CD14-positive monocyte (primary cell): ENCODE measurements around the gene COX6B1. TPM values are rescaled to one million over a fixed set of nuclear protein-coding genes. Genes with fewer than 3 reads are reported as not detected.
"Not testable (repeated sequence)": the region's sequence is repeated elsewhere in the genome, so short reads cannot be mapped to it uniquely, and the experiment has no call there.

Experiments used
- DNase-seq, 3 donors: peaks; one replicate each; pipeline ENCODE4 v3.0.0-alpha.2; 2011 to 2022
- H2AFZ ChIP-seq: 2 replicates; pipeline ENCODE4 v1.6.0; 2012; ENCODE audit warnings: mild to moderate bottlenecking, low read depth, low read length, inconsistent platforms; ENCODE audit not compliant: insufficient read depth, poor library complexity, severe bottlenecking
- H3K27ac ChIP-seq, 2 donors: 1 replicate in 1 of 2; 2 replicates in 1 of 2; pipeline ENCODE4 v1.5.1; 2012 to 2013; ENCODE audit warnings: low read length in 2 of 2, control low read depth in 1 of 2, inconsistent platforms in 1 of 2, low read depth in 1 of 2, mild to moderate bottlenecking in 1 of 2
- H3K27me3 ChIP-seq, 2 donors: one replicate each; pipeline versions ENCODE4 v1.6.0 to v1.6.1; 2011 to 2013; ENCODE audit warnings: low read length in 2 of 2; ENCODE audit not compliant: control insufficient read depth in 2 of 2, insufficient read depth in 2 of 2
- H3K36me3 ChIP-seq, 2 donors: replicated peaks in 1 of 2; 1 replicate in 1 of 2; 2 replicates in 1 of 2; pipeline versions ENCODE4 v1.5.1 to v1.6.1; 2012 to 2013; ENCODE audit warnings: low read length in 2 of 2, control low read depth in 1 of 2, inconsistent platforms in 1 of 2, mild to moderate bottlenecking in 1 of 2; ENCODE audit not compliant: insufficient read depth in 2 of 2, control insufficient read depth in 1 of 2
- H3K4me1 ChIP-seq, 2 donors: 1 replicate in 1 of 2; 2 replicates in 1 of 2; pipeline versions ENCODE4 v1.5.1 to v1.6.1; 2012 to 2013; ENCODE audit warnings: low read length in 2 of 2, control low read depth in 1 of 2, inconsistent platforms in 1 of 2, mild to moderate bottlenecking in 1 of 2, moderate library complexity in 1 of 2; ENCODE audit not compliant: insufficient read depth in 2 of 2, control insufficient read depth in 1 of 2
- H3K4me2 ChIP-seq: replicated peaks from 2 replicates; pipeline ENCODE3; 2012; ENCODE audit warnings: low read length, moderate library complexity, mild to moderate bottlenecking; ENCODE audit not compliant: poor library complexity, severe bottlenecking; ENCODE audit errors: extremely low read depth
- H3K4me3 ChIP-seq, 3 experiments: fragments of 200-600 bp in 1 of 3; sonication (generic) in 1 of 3; replicated peaks in 1 of 3; 1 replicate in 2 of 3; 2 replicates in 1 of 3; pipeline ENCODE4 v1.5.1; 2011 to 2013; ENCODE audit warnings: low read length in 3 of 3, mild to moderate bottlenecking in 3 of 3, control low read depth in 2 of 3, low read depth in 2 of 3, inconsistent platforms in 1 of 3, moderate library complexity in 1 of 3
- H3K79me2 ChIP-seq: 2 replicates; pipeline ENCODE4 v1.6.0; 2012; ENCODE audit warnings: mild to moderate bottlenecking, control low read depth, inconsistent platforms, low read length, moderate library complexity; ENCODE audit not compliant: insufficient read depth
- H3K9ac ChIP-seq: 2 replicates; pipeline ENCODE4 v1.6.0; 2017; ENCODE audit warnings: low read length, mild to moderate bottlenecking; ENCODE audit not compliant: insufficient read depth, poor library complexity, severe bottlenecking
- H3K9me3 ChIP-seq, 2 donors: replicated peaks in 1 of 2; 1 replicate in 1 of 2; 2 replicates in 1 of 2; pipeline versions ENCODE4 v1.5.1 to v1.6.1; 2012 to 2013; ENCODE audit warnings: low read length in 2 of 2, control low read depth in 1 of 2; ENCODE audit not compliant: control insufficient read depth in 1 of 2, insufficient read depth in 1 of 2
- H4K20me1 ChIP-seq: 2 replicates; pipeline ENCODE4 v1.6.0; 2012; ENCODE audit warnings: mild to moderate bottlenecking, low read length, control low read depth, moderate library complexity; ENCODE audit not compliant: insufficient read depth
- H3K27ac Mint-ChIP-seq, 7 donors: one replicate each; pipeline ENCODE4 v1.8.0; 2020; ENCODE audit warnings: mild to moderate bottlenecking in 7 of 7, mixed read lengths in 7 of 7, moderate library complexity in 6 of 7, inconsistent platforms in 2 of 7
- H3K27me3 Mint-ChIP-seq, 3 donors: one replicate each; pipeline ENCODE4 v1.8.0; 2021 to 2022; ENCODE audit warnings: low read depth in 3 of 3, mild to moderate bottlenecking in 3 of 3, mixed read lengths in 3 of 3, moderate library complexity in 3 of 3, inconsistent platforms in 1 of 3
- H3K36me3 Mint-ChIP-seq, 2 donors: one replicate each; pipeline ENCODE4 v1.8.0; 2020; ENCODE audit warnings: mixed read lengths in 2 of 2, inconsistent platforms in 1 of 2, mild to moderate bottlenecking in 1 of 2
- H3K4me1 Mint-ChIP-seq: one replicate; pipeline ENCODE4 v1.8.0; 2020; ENCODE audit warnings: mild to moderate bottlenecking, mixed read lengths
- H3K4me3 Mint-ChIP-seq, 2 donors: one replicate each; pipeline ENCODE4 v1.8.0; 2020; ENCODE audit warnings: mild to moderate bottlenecking in 2 of 2, mixed read lengths in 2 of 2, moderate library complexity in 1 of 2
- H3K9me3 Mint-ChIP-seq, 7 donors: one replicate each; pipeline ENCODE4 v1.8.0; 2020 to 2022; ENCODE audit warnings: mixed read lengths in 7 of 7, mild to moderate bottlenecking in 6 of 7, moderate library complexity in 6 of 7, inconsistent platforms in 2 of 7
- CTCF ChIP-seq: fragments of 200-600 bp; IDR thresholded peaks from one replicate; pipeline ENCODE4 v1.8.0; 2022; ENCODE audit warnings: antibody characterized with exemption, mild to moderate bottlenecking
- WGBS: methylation state at CpG from one replicate; pipeline ENCODE4 v1.1.5; 2013; ENCODE audit warnings: missing lambda C conversion rate; ENCODE audit not compliant: insufficient coverage; 5-methylcytosine and 5-hydroxymethylcytosine counted together
- intact Hi-C, 2 donors: fragments of 100-400 bp; cut with micrococcal nuclease; formaldehyde crosslinking; loops; one replicate each; pipeline versions ENCODE4 v1.15.0 to v1.15.1; 2023
- polyA plus RNA-seq, 3 donors: library from polyadenylated mRNA; depleted of rRNA in 1 of 3; unstranded in 2 of 3; stranded (reverse) in 1 of 3; fragments of 300-500 nt in 2 of 3; fragments of >200 nt in 1 of 3; fragmentation: Illumina TruSeq in 2 of 3; gene quantifications; 1 replicate in 2 of 3; 2 replicates in 1 of 3; pipeline ENCODE4 v1.2.3, GENCODE V29; 2012 to 2021

COX6B1 gene
- polyA plus RNA-seq, 3 donors: 611 to 948 (median 825) TPM

- Histone ChIP-seq H3K27me3 (no peaks in the 10 kb centered on the region), H3K4me1 (no peaks in the 10 kb centered on the region), H3K4me3 (no peak overlapping the region), H3K79me2 (no peaks in the 10 kb centered on the region), H3K27ac (no peak overlapping the region), H4K20me1 (no peaks in the 10 kb centered on the region), H3K4me2 (no peak overlapping the region), H3K9me3 (no peaks in the 10 kb centered on the region), H3K36me3 (no peaks in the 10 kb centered on the region), H2AFZ (no peak overlapping the region), H3K9ac (no peak overlapping the region)
- Mint-ChIP-seq H3K9me3 (peaks cover 0 to 5% (median 2%) of the 10 kb centered on the region in 7 donors), H3K36me3 (no peaks in the 10 kb centered on the region), H3K27me3 (peaks cover 0 to 7% (median 3%) of the 10 kb centered on the region in 3 donors), H3K4me3 (no peak overlapping the region), H3K27ac (no peak overlapping the region), H3K4me1 (no peaks in the 10 kb centered on the region)
- DNase-seq: no peak
- intact Hi-C loops: loop anchor here in 1 of 2 donors (5.0 kb wide), 1 partner anchor 242 kb away; no protein-coding TSS in a partner anchor
- no CpG with 5 or more reads among the region's 4 CpGs for WGBS
- no peak for TF ChIP-seq CTCF
These were observed 41.7 kb downstream of the COX6B1 start for GRCh38 chr19:35689836-35690235.

GRCh38 chr19:35691106-35691505, 43.0 kb downstream of the COX6B1 start:
- H3K27ac Mint-ChIP-seq: not testable (repeated sequence)

More at GRCh38 chr19:35691106-35691505, 43.0 kb downstream of the COX6B1 start:
- not testable (repeated sequence) for DNase-seq, H3K4me3 Mint-ChIP-seq, H3K4me1 ChIP-seq, H3K4me3 ChIP-seq, H3K27me3 Mint-ChIP-seq, H3K36me3 Mint-ChIP-seq, H3K27me3 ChIP-seq, H3K27ac ChIP-seq, H3K4me1 Mint-ChIP-seq, H4K20me1 ChIP-seq, H3K4me2 ChIP-seq, H3K36me3 ChIP-seq, H3K79me2 ChIP-seq, H3K9me3 Mint-ChIP-seq, H2AFZ ChIP-seq, H3K9ac ChIP-seq, H3K9me3 ChIP-seq
- intact Hi-C loops: loop anchor here in 1 of 2 donors (5.0 kb wide), 1 partner anchor 241 kb away; no protein-coding TSS in a partner anchor
- WGBS: 92% methylated on average over 28 of the region's 37 CpGs
